Brain microvascular endothelial cell (primary cell): Measurements from ENCODE around the gene GSN.

Source experiments
- DNase-seq: peaks from one replicate; pipeline ENCODE4 v3.0.0-alpha.2; 2020
- H3K27ac ChIP-seq: fragments of 250-450 bp; sonication (Bioruptor Pico); 2 replicates; pipeline ENCODE4 v1.5.1; 2020; ENCODE audit warnings: mild to moderate bottlenecking, moderate library complexity
- H3K27me3 ChIP-seq: fragments of 250-450 bp; sonication (Bioruptor Pico); replicated peaks from 2 replicates; pipeline ENCODE4 v1.5.1; 2020; ENCODE audit warnings: mild to moderate bottlenecking
- H3K36me3 ChIP-seq: fragments of 250-450 bp; sonication (Bioruptor Pico); replicated peaks from 2 replicates; pipeline ENCODE4 v1.5.1; 2020; ENCODE audit warnings: mild to moderate bottlenecking
- H3K4me3 ChIP-seq: 2 replicates; pipeline ENCODE4 v1.5.1; 2011; ENCODE audit warnings: low read depth, mild to moderate bottlenecking, control low read depth, low read length, moderate library complexity
- in situ Hi-C: cut with HindIII; loops from 2 replicates; pipeline ENCODE4 v1.10.0; 2017; ENCODE audit warnings: low sequenced_read_pairs, low pct_ligation_motif_present
- TF ChIP-seq, protein P1 (sequence below): IDR thresholded peaks from 2 replicates; pipeline ENCODE4 v1.5.1; 2011; ENCODE audit warnings: low read depth, mild to moderate bottlenecking, moderate library complexity, low read length, control low read depth, inconsistent platforms; ENCODE audit errors: missing control alignments

The GSN gene

GRCh38 chr9:121260457-121261106, 7.4 kb upstream of the GSN start:
- no peak overlapping the region for H3K4me3 ChIP-seq

DNA sequence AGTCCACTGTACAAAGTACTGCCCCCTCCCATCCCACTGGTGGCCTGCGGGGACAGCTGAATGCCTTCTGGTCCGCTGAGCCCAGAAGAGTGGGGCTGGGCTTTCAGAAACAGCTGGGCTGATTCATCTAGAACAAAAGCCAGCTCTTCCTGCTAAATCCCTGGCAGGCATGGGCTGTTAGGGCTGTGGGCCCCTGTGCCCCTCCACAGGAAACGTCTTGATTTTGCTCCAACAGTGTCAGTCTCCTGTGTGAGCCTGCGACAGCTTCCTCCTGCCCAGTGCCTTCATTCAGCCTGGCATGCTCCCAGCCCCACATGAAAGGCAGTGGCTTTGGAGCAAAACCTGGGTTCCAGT, 6.9 kb upstream of the GSN start:
- no peak for DNase-seq
- in situ Hi-C loops: no loop called here
- no peak overlapping the region for H3K4me3 ChIP-seq
- H3K27me3 ChIP-seq: no peaks in the 10 kb centered on the region
- H3K36me3 ChIP-seq: no peaks in the 10 kb centered on the region
- no peak overlapping the region for H3K27ac ChIP-seq
- TF ChIP-seq, protein P1, sequence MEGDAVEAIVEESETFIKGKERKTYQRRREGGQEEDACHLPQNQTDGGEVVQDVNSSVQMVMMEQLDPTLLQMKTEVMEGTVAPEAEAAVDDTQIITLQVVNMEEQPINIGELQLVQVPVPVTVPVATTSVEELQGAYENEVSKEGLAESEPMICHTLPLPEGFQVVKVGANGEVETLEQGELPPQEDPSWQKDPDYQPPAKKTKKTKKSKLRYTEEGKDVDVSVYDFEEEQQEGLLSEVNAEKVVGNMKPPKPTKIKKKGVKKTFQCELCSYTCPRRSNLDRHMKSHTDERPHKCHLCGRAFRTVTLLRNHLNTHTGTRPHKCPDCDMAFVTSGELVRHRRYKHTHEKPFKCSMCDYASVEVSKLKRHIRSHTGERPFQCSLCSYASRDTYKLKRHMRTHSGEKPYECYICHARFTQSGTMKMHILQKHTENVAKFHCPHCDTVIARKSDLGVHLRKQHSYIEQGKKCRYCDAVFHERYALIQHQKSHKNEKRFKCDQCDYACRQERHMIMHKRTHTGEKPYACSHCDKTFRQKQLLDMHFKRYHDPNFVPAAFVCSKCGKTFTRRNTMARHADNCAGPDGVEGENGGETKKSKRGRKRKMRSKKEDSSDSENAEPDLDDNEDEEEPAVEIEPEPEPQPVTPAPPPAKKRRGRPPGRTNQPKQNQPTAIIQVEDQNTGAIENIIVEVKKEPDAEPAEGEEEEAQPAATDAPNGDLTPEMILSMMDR: no peak

More at GRCh38 chr9:121260457-121261106, 7.4 kb upstream of the GSN start:
- Histone ChIP-seq H3K36me3 (no peaks in the 10 kb centered on the region), H3K27ac (no peak overlapping the region), H3K27me3 (no peaks in the 10 kb centered on the region)
- TF ChIP-seq, protein P1: no peak
- in situ Hi-C loops: no loop called here
- no peak for DNase-seq

GRCh38 chr9:121261755-121262154, 6.2 kb upstream of the GSN start:
- Histone ChIP-seq H3K27ac (no peak overlapping the region), H3K27me3 (no peaks in the 10 kb centered on the region), H3K36me3 (no peaks in the 10 kb centered on the region), H3K4me3 (no peak overlapping the region)
- in situ Hi-C loops: no loop called here
- TF ChIP-seq, protein P1: no peak
- DNase-seq: no peak

DNA sequence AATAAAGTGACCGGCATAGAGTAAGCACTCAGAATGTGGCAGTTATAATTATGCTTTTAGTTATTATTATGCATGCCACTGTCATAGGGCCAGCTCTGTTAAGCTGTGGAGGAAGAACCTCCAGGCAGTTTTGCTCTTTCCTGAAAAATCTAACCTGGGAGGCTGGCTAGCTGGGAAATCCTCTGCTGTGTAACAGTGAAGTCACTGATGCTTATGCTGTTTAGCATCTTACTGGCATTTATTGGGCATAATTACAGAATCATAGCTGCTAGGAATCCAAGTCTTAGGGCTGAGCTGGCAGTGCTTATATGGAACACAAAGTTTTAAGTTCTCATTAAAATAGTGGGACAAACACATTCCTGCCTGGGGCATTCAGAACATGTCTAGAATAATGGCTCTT, 5.5 kb upstream of the GSN start:
- TF ChIP-seq, protein P1: no peak
- Histone ChIP-seq H3K4me3 (no peak overlapping the region), H3K27me3 (no peaks in the 10 kb centered on the region), H3K27ac (no peak overlapping the region), H3K36me3 (no peaks in the 10 kb centered on the region)
- no peak for DNase-seq
- in situ Hi-C loops: no loop called here

GRCh38 chr9:121262953-121263352, 5.0 kb upstream of the GSN start:
- no peaks in the 10 kb centered on the region for H3K36me3 ChIP-seq
- TF ChIP-seq, protein P1: no peak
- no peak overlapping the region for H3K4me3 ChIP-seq
- no peak for DNase-seq
- in situ Hi-C loops: no loop called here
- no peaks in the 10 kb centered on the region for H3K27me3 ChIP-seq
- H3K27ac ChIP-seq: no peak overlapping the region

DNA sequence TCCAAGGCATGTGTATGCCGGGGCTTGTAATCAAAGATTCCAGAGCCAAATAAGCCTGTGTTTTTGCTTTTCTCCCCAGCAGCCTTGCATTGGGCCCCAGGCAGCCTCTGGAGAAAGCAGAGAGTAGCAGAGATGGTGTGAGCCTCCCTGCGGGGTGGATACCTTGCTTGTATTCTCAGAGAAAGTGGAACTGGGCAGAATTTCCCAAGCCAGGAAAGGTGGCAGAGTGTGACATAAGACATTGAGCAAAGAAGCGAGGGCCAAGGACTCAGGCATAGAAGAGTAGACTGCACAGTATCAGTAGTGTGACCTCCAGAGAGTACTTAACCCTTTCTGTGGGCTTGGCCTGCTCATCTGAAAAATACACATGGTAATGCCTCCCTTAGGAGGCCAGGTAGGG, 1.6 kb upstream of the GSN start:
- H3K27ac ChIP-seq: no peak overlapping the region
- no peak for DNase-seq
- in situ Hi-C loops: no loop called here
- TF ChIP-seq, protein P1: no peak
- no peaks in the 10 kb centered on the region for H3K27me3 ChIP-seq
- H3K4me3 ChIP-seq: no peak overlapping the region
- no peaks in the 10 kb centered on the region for H3K36me3 ChIP-seq
